ENCODE results near the gene THAP7.

DNA sequence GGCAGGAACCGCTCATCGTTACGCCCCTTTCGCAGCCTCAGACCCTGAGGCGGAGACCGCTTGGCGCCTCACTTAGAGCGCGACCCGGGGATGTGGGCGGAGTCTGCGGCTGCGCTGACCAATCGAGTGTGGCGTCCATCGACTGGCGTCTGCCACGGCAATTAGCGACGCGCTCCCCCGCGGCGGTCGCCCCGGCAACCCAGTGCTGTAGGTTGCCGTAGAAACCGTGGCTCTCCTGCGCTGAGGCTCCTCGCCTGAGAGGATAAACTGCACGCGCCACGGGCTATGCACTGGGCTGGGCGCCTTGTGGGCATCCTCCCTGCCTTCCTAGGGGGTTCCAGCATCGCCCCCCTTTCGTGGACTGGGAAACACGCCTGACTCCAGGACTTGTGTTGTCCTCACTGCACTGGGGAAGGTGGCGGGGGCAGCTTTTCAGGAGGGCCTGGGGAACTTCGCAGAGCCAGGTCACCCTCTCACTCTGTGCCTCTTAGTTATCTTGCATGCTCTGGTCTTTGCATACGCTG is 12.3 kb upstream of the THAP7 start:
- TF ChIP-seq, protein P1, sequence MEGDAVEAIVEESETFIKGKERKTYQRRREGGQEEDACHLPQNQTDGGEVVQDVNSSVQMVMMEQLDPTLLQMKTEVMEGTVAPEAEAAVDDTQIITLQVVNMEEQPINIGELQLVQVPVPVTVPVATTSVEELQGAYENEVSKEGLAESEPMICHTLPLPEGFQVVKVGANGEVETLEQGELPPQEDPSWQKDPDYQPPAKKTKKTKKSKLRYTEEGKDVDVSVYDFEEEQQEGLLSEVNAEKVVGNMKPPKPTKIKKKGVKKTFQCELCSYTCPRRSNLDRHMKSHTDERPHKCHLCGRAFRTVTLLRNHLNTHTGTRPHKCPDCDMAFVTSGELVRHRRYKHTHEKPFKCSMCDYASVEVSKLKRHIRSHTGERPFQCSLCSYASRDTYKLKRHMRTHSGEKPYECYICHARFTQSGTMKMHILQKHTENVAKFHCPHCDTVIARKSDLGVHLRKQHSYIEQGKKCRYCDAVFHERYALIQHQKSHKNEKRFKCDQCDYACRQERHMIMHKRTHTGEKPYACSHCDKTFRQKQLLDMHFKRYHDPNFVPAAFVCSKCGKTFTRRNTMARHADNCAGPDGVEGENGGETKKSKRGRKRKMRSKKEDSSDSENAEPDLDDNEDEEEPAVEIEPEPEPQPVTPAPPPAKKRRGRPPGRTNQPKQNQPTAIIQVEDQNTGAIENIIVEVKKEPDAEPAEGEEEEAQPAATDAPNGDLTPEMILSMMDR (IDR thresholded peaks at IDR 0.05; ENCODE audit: borderline replicate concordance, extremely low read depth, low read length, poor library complexity, severe bottlenecking): no peak
- no peak for TF ChIP-seq EZH2 (IDR thresholded peaks at IDR 0.05; ENCODE audit: borderline replicate concordance, low read depth, low read length, severe bottlenecking)

All from DND-41 (cell line).